Stimulated activated CD8-positive, alpha-beta memory T cell treated with anti-CD3 and anti-CD28 coated beads, Interleukin-4, amount 100 ng/mL, for 24 hours (primary cell): Measurements from ENCODE around the gene DPP6.
"Not testable (repeated sequence)": the region's sequence is repeated elsewhere in the genome, so short reads cannot be mapped to it uniquely, and the experiment has no call there.

Experiments used
- DNase-seq: peaks from one replicate; pipeline ENCODE4 v3.0.0-alpha.2; 2020; ENCODE audit warnings: low read depth

Gene DPP6

GRCh38 chr7:154072395-154073181, 20.4 kb downstream of the DPP6 start:
- not testable (repeated sequence) for DNase-seq

- DNase-seq, result not testable (repeated sequence)
These were observed 26.3 kb downstream of the DPP6 start for GRCh38 chr7:154078523-154078922.

- not testable (repeated sequence) for DNase-seq
These were observed 28.1 kb downstream of the DPP6 start for GRCh38 chr7:154080249-154080648.

GRCh38 chr7:154087037-154087725, 35.0 kb downstream of the DPP6 start:
- not testable (repeated sequence) for DNase-seq

GRCh38 chr7:154092093-154092492, 39.9 kb downstream of the DPP6 start:
- not testable (repeated sequence) for DNase-seq

GRCh38 chr7:154095201-154095600, 43.0 kb downstream of the DPP6 start:
- not testable (repeated sequence) for DNase-seq

GRCh38 chr7:154105063-154105462, 52.9 kb downstream of the DPP6 start:
- DNase-seq, result not testable (repeated sequence)

GRCh38 chr7:154109615-154110014, 57.4 kb downstream of the DPP6 start:
- not testable (repeated sequence) for DNase-seq

- not testable (repeated sequence) for DNase-seq
These were observed 61.6 kb downstream of the DPP6 start for GRCh38 chr7:154113732-154114351.

- not testable (repeated sequence) for DNase-seq
These were observed 65.5 kb downstream of the DPP6 start for GRCh38 chr7:154117411-154118390.

- not testable (repeated sequence) for DNase-seq
These were observed 68.6 kb downstream of the DPP6 start for GRCh38 chr7:154120825-154121224.

GRCh38 chr7:154122720-154123119, 70.5 kb downstream of the DPP6 start:
- not testable (repeated sequence) for DNase-seq

- not testable (repeated sequence) for DNase-seq
These were observed 71.2 kb downstream of the DPP6 start for GRCh38 chr7:154123397-154123796.

- not testable (repeated sequence) for DNase-seq
These were observed 76.9 kb downstream of the DPP6 start for GRCh38 chr7:154129142-154129541.

GRCh38 chr7:154132617-154133016, 80.4 kb downstream of the DPP6 start:
- not testable (repeated sequence) for DNase-seq

GRCh38 chr7:154133703-154134277, 81.6 kb downstream of the DPP6 start:
- DNase-seq, result not testable (repeated sequence)

- not testable (repeated sequence) for DNase-seq
These were observed 82.5 kb downstream of the DPP6 start for GRCh38 chr7:154134698-154135097.

- DNase-seq, result not testable (repeated sequence)
These were observed 83.4 kb downstream of the DPP6 start for GRCh38 chr7:154135646-154136045.

- not testable (repeated sequence) for DNase-seq
These were observed 93.9 kb downstream of the DPP6 start for GRCh38 chr7:154145922-154146706.

- not testable (repeated sequence) for DNase-seq
These were observed 94.5 kb downstream of the DPP6 start for GRCh38 chr7:154146707-154147038.
